T47D (cell line): ENCODE data around the gene PSME1.

Source experiments
- DNase-seq, 2 experiments: peaks; one replicate each; pipeline versions ENCODE4 v3.0.0 to v3.0.0-alpha.2; 2011 to 2012; ENCODE audit warnings: low read depth in 1 of 2, low spot score in 1 of 2
- JUND ChIP-seq: IDR thresholded peaks from 2 replicates; pipeline ENCODE4 v1.6.1; 2012; ENCODE audit warnings: low read depth
- in situ Hi-C: cut with HindIII; loops from 2 replicates; pipeline ENCODE4 v1.10.0; 2016; ENCODE audit warnings: low sequenced_read_pairs, low pct_unique_long_range_greater_than_20kb

PSME1 gene

DNA sequence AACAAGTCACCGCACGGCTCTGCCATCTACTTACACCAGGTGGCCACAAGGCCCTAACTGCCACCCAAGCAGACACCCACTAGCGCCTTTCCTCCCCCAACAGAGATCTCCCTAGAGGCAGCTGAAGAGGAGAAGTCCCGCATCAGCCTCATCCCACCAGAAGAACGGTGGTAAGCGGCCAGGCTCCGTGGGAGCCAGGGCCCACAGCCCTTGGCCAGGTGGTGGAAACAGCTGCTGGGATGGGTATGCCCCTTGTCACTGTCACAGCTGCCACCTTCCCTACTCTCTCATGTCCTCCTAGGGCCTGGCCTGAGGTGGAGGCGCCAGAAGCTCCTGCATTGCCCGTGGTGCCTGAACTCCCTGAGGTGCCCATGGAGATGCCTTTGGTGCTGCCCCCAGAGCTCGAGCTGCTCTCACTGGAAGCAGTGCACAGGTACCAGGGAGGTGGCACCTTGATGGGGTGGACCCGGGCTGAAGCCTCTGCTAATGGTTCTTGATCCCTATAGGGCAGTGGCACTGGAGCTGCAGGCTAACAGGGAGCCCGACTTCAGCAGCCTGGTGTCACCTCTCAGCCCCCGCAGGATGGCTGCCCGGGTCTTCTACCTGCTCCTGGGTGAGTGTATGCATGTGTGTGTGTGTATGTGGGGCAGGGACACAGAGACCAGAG lies 43.4 kb downstream of the PSME1 start:
- in situ Hi-C loops: no loop called here
- no peak for TF ChIP-seq JUND
- DNase-seq: no peak

DNA sequence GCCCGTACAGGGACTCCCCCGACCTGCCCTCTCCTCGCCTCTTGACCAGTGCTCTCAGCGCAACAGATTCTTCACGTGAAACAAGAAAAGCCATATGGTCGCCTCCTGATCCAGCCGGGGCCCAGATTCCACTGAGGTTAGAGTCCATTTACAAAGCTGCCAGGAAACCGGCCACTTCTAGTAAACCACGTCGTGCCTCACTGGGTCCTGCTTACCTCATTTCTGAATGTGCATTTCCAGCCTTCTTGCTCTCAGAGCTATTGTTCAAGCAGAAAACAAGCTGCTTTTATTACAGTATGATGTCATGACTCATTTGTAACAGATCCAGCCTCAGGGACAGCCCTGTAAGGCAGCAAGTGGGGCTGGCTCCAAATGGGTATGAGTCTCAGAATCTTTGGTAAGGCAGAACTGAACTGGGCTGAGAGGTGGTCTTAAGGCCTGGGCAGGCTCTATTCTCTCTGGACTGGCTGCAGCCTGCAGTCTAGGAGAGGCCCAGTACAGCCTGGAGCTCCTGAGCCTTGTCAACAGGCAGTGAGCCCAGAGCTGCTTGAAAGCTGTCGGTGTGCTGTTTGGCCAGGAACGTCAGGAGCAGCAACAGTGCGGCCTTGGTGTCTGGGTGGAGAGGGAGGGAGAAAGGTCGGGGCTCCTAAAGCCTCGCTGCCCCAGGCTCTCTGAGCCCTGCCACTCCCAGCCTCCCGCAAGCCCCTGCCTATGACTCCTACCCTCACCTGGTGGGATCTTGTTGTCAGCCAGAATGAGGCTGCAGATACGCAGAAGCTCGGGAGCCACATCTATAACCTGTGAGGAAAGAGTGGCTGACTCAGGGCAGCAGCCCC lies 44.2 kb downstream of the PSME1 start:
- DNase-seq: no peak
- TF ChIP-seq JUND: no peak
- in situ Hi-C loops: no loop called here

DNA sequence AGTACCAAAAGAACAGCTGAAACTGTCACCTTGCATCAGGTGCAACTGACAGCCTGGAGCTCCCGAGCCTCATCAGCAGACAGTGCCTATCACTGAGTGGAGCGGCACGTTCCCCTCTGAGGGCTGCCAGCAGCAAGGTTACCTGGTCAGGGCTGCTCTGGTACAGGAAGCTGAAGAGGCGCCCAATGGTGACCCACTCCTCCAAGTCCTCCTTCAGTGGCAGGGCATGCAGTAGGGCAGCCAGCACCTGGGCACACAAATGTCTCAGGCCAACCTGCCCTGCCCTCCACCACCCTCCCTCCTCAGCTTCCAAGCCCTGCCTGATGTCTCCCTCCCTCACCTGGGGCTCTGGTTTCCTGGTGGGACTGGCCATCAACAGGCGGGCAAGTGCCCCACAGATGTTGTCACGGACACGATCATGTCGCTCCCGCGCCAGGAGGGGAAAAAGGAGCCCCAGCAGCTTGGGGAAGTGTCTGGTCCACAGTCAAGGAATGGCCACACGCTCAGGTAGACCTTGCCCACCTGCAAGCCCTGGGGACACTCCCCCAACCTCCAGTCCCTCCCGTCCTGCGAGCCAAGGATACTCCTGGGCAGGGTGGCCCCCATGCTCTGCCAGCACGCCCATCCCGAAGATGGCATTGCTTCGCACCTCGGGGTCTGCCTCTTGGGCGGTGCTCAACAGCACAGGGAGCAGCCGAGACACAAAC lies 45.5 kb downstream of the PSME1 start:
- no peak for TF ChIP-seq JUND
- in situ Hi-C loops: no loop called here
- DNase-seq: no peak

DNA sequence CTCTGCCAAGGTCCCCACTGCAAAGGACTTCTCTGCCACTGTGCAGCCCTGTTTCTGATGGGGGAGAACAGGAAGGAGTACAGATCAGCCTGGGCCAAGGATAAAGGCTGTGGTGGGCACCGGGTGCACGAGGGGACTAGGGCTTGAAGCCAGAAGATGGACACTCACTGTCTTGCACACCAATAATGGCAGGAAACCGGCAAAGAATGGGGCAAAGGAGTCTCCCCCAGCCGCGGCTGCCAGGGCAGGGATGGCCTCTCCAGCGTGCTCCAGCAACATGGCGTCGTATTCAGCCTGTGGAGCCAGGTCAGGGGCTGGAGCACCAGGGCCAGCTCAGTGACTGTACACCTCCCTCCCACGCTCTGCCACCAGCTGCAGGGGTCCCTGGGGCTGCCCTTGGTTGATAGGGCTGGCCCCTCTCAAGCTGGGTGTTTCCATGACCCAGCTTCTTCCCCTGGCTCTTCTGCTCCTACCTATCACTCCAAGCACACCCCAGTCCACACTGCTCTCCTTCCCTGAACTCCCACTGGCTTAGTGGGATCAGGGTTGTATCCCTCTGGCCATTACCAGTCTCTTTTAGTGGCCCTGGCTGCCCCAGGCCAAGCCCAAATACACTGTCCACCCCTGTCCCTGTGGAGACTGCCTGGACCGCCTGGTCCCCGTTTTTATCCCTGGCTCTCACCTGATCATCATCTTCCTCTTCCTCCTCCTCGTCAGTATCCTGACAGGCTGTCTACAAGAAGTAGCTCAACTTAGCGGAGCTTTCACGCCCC lies 46.3 kb downstream of the PSME1 start:
- no peak for TF ChIP-seq JUND
- in situ Hi-C loops: no loop called here
- DNase-seq: no peak

DNA sequence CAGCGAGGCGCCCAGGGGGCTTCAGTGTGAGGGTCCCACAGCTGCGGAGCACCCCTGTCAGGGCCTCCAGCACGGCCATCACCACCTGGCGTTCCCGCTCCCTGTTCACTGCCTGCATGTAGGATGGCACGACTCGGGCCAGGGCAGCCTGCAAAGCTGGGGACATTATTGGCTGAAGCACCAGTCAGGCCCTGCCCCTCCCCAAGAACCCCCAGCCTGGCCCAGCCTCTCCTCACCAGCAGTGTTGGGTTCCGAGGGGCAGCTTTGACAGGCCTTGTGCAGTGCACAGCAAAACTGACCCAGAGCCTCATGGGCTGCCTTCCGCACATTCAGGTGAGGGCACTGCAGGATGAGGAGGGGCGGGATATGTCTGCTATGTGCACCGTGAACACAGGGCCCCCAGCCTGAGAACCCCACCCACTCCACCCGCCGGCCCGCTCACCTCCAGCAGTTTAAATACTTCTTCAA lies 47.1 kb downstream of the PSME1 start:
- no peak for DNase-seq
- in situ Hi-C loops: no loop called here
- TF ChIP-seq JUND: no peak

DNA sequence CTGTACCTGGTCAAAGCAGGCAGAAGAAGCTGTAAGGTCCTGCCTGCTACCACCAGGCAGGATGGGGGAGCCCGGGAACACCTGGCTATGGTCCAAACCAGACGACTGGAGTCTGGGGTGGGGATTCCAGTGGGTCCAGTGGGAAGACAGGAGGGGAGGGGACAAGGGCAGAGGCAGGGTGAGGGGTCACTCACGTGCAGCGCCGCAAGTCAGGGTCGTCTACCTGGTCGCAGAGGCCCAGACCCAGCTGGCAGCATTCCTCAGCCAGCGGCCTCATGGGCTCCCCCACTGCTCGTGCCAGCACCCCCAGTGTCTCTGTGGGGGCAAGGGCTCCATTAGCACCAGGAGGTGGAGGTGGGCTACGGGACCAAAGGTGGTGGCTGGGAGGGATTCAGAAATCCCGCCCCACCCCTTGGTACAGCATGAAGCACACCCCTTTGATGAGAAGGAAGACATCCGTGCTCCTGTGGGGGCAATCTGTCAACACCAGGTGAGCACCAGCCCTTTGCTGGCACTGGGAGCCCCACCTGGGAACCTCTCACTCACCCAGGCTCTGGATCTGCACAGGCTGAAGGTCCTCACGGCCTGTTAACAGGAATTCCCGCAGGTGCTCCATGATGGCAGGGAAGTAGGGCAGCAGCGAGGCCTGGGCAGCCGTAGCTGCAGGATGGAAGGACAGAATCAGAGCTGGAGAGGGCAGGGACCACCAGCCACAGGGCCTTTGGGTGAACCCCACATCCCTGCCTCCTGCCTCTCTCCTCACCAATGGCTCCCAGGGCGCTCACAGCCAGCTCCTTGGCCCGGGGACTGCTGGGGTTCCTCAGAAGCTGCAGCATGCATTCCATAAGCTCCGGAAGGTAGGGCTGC lies 48.3 kb downstream of the PSME1 start:
- DNase-seq: no peak
- no peak for TF ChIP-seq JUND
- in situ Hi-C loops: no loop called here

DNA sequence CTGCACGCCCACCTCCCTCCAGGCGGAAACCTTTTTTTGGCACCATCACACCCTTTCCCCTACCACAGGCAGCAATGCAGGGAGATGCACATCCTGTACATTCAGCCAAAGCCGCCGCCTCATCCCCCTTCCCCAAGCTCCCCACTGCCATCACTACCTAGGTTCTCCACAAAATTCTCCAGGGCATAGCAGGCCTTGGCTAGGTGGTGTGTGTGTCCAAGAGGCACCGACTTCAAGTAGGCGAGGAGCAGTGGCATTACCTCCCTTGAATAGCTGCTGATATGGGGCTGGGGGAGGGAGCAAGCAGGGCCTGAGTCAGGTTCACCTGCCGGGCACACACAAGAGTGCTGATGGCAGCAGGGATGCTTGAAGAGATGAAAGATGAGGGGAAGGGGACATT lies 49.0 kb downstream of the PSME1 start:
- TF ChIP-seq JUND: no peak
- DNase-seq: no peak
- in situ Hi-C loops: no loop called here

DNA sequence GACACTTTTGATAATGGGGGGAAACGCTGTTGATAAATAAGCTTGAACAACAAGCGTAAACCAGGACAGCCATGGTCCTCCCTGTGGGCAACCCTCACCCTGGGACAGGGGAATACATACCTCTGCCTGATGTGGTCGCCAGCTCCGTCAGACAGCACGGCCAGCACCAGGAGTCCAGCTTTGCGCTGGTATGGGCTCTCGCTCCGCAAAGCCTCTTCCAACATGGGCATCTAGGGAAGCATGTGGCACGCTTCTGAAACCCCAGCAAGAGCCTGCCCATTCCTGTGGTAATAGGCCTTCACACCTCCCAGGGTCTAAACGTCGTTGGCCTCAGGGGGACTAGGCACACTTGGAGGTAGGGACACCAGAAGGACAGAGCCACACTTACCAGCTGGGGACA lies 49.7 kb downstream of the PSME1 start:
- no peak for TF ChIP-seq JUND
- in situ Hi-C loops: no loop called here
- no peak for DNase-seq

DNA sequence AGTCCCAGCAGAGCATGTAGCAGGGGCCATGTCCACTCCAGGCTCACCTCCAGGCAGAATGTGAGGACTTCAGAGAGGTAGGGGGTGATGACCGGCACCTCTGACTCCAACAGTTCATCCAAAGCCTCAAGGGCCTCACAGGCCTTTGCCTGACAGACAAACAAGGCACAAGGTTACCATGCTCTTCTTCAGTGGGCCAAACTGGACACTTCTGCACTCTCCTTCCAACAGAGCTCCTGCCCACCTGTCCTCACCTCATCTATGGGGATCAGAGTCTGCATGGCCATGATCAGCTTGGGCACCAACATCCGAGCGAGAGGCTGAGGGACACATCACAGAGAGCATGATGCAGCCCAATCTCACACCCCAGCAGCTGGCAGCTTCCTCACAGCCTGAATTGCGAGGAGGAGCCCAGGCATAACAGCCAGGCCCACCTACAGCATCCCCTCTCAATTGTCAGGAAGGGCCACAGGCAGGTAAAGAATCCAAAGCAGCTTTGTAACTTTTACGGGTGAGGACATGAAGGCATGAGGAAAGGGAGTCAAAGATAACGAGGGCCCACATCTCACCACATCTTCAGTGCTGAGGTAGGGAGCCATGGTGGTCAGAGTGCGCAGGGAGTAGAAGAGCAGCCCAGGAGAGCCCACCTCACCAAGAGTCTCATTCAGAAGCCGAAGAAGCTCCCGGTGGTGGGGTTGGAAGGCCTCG lies 51.0 kb downstream of the PSME1 start:
- TF ChIP-seq JUND: no peak
- DNase-seq: no peak
- in situ Hi-C loops: no loop called here

DNA sequence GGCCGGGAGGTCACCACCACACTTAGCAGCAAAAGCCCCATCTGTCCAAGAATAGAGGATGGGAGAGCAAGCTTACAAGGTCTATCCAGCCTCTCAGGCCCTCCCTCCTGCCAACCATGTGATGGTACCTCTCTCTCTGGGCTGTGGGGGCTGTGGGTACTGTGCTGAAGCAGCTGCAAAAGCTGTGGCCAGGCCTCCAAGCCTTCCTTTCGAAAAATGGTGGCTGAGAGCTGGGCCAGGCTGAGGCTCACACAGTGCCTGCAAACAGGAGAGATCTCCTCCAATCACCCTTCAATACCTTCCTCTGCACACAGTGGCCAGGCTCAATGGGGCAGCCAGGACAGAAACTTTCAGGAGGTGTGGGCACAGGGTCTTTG lies 51.5 kb downstream of the PSME1 start:
- in situ Hi-C loops: no loop called here
- no peak for TF ChIP-seq JUND
- no peak for DNase-seq
